NAMALWA (cell line): Measurements from ENCODE around the gene ATG3.
A peak's percentile ranks its signal among the peaks of the same experiment; 100 is the strongest.
"Not testable (repeated sequence)": the region's sequence is repeated elsewhere in the genome, so short reads cannot be mapped to it uniquely, and the experiment has no call there.

Experiments
- DNase-seq: peaks from one replicate; pipeline ENCODE4 v3.0.0-alpha.2; 2015; ENCODE audit warnings: low spot score

Gene ATG3

DNA sequence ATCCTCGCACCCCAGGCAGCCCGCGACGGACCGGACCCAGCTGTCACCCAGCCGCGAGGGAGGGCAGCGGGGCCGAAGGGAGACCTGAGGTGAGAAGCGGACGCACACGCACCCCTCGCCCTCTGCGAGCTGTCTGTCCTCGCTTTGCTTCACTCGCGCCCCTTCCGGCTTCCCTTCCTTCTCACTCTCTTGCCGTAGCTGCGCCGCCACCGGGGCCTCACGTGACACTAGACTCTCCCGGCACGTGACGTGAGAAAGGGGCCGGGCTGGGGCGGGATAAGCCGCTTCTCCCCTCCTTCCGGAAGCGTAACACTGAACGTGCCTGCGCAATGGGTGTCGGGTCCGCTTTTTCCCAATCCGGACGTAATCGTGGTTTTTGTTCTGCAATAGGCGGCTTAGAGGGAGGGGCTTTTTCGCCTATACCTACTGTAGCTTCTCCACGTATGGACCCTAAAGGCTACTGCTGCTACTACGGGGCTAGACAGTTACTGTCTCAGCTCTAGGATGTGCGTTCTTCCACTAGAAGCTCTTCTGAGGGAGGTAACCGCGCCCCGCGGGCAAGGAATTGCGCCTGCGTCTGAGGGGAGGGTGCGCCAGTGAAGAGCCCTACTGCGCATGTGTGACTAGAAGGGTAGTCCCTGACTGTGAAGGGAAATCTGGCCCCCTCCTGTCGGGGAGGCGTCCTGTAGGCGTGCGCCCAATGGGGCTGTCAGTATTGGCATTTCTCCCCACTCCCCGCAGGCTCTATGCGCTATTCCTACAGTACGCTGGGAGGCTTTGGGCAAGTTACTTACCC, at the start of gene ATG3, which contains the start of gene SLC35A5:
ATG3 (minus strand) TSS at position 229 of the 796 bp plus-strand sequence. CDS start 434 bp downstream, outside the sequence.
SLC35A5 (plus strand) TSS at position 312 of the 796 bp plus-strand sequence. CDS start 1,359 bp downstream, outside the sequence.
- DNase-seq: peak; percentile 99

DNA sequence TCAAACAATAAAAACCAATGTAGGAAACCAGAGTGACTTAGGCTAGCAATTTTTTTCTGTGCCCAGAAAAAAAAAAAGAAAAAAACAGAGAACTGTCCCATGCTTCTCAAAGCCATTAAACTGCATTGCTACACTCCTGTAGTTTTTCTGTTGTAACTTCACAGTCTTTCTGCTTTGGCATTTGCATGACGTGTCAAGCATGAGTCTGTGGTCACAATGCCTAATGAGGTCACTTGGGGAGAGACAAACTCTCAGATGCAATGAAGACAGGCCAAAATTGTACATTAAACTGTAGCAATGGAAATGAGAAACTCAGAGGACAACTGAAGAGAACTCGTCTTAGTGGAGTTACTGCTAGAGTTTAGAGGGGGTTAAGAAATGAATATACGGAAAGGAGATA, 48.4 kb upstream of the ATG3 start:
- DNase-seq: no peak

DNA sequence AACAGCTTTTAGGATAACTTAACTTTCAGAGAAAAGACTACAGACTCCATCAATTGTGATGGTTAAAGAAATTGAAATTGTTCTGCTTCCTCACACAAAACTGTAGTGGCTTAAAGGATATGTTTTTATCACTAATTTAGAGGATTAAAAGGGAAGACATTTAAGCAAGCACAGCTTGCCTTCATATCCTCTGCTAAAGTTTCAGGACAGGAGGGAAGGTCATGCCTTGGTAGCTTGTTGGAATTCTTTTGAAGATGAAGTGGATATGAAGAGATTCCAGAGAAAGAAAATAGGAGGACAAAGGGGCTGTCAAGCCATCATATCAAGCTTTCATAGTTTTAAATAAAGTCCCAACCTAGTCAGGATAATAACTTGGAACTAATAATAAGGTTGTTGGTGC, 46.1 kb upstream of the ATG3 start:
- DNase-seq: no peak

DNA sequence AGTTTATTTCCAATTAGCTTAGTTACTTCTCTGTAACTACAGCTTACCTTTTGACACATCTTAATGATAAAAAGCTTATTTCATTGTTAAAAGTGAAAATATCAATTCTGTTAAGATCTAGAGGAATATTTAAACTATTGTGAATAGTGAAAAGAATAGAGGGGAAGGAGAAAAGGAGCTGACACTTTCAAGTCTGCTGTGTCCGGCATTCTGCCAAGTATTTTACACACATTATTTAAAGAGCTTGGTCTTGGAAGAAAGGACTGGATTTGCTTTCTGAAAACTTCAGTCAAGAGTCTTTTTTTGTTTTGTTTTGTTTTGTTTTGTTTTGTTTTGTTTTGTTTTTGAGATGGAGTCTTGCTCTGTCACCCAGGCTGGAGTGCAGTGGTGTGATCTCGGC, 44.3 kb upstream of the ATG3 start:
- DNase-seq: no peak

DNA sequence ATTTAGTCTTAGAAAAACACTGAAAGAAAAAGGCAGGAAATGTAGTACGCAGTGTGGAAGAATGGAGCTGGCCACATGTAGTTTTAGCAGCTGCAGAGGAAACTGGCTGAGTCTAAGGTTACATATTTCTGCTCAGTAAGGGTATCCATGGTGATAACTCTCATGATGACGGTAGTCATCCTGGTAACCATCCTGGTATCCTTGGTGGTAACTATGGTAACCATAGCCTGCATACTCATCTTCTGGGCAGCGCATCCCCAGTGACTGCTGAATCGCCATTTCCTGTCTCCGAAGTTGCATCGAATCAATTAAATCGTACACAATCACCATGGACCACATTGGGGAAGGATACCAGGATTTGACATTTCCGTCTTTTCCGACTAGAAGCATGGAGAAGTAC, 43.5 kb upstream of the ATG3 start:
- DNase-seq: no peak

DNA sequence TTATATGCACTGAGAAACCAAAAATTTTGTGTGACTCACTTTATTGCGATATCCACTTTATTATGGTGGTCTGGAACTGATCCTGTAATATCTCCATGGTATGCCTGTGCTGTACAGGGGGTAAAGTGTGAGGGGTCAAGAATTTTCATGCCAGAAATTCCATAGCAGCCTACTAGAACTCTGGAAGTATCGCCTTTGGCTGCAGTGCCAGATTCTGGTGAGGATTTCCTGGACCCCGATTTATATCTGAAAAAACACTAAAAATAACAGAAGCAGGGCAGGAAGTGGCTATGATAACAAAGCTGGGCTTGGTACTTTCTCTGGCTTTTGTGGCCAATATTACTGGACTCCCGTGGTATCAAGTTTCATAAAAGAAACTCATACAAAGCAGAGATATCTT, 42.8 kb upstream of the ATG3 start:
- no peak for DNase-seq

DNA sequence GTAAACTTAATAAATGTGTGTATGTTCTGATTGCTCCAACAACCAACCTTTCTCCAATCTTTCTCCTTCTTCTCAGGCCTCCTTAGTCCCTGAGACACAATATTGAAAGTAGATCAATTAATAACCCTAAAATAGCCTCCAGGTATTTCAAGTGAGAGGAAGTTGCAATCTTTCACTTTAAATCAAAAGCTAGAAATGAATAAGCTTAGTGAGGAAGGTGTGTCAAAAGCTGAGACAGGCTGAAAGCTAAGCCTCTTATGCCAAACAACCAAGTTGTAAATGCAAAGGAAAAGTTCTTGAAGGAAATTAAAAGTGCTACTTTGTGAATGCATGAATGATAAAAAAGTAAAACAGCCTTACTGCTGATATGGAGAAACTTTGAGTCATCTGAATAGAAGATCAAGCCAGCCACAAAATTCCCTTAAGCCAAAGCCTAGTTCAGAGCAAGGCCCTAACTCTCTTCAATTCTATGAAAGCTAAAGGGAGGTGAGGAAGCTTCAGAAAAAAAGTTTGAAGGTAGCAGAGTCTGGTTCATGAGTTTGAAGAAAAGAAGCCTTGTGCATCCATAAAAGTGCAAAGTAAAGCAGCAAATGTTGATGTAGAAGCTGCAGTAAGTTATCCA, 40.6 kb upstream of the ATG3 start:
- no peak for DNase-seq

DNA sequence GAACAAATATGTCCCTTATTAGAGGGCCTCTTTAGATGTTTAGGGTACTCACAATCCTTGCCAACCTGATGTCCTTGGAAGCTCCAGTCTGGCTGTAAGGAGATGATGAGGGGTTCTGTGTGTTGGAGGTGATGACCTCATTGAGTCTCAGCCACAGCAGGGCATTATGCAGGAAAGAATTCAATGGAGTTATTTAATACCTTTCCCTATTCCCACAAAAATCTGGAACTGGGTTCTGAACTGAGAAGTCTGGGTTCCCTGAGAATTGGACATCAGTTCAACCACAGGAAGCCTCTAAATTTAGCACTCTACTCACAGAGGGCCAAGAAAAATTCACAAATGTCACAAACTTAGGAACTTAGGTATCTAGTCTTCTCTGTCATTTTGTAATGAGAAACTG, 37.0 kb upstream of the ATG3 start:
- DNase-seq: no peak

DNA sequence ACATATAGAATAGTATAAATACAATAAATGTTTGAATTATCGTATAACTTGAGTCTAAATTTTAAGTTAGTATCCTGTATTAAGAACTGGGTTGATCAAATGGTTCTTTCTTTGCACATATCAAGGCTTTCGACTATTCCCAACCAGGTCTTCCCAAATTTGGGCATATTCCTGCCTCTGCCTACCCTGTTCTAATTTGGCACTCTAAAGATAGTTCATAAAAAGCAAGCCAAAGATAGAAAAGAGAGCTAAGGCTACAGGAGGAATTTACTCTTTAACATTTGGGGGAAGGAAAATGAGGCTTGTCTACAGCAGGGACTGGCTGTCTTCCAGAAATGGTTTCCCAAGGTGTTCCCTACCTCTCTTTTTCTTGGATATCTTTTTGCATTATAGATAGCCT, 36.2 kb upstream of the ATG3 start:
- DNase-seq: no peak

DNA sequence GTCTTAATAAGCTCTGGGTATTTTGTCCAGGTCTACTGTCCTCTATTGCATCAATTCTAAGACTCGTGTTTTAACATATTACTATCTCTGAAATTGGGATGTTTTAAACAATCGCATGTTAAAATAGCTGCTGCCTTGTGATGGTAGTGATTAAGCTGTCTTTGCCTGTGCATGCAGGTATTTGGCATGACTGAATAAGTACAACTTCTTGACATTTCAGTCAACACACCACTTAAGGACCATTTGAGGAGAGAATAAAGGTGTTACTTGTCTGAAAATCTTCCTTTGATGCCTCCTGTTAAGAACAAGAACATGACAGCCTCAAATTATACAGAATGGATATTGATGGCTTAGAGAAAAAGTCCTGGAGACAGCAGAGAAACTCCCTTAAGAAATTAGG, 33.1 kb upstream of the ATG3 start:
- DNase-seq: no peak

DNA sequence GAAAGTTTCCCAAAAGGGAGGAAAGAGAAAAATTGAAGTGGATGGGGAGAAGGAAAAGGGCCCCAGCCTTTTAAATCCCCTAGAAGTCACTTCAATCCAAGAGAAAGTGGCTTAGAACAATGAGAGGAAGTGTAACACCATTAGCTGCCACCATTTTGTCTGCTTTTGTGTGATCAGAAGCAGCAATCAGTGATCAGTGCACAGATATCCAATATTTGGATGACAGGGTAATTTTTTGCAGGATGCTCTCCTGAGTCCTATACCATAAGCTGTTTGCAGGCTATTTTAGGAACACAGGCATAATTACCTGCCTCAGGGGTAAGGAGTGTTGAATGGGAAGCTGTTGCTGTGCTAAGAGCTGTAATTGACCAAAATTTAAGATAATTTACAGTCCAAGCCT, 31.5 kb upstream of the ATG3 start:
- no peak for DNase-seq

DNA sequence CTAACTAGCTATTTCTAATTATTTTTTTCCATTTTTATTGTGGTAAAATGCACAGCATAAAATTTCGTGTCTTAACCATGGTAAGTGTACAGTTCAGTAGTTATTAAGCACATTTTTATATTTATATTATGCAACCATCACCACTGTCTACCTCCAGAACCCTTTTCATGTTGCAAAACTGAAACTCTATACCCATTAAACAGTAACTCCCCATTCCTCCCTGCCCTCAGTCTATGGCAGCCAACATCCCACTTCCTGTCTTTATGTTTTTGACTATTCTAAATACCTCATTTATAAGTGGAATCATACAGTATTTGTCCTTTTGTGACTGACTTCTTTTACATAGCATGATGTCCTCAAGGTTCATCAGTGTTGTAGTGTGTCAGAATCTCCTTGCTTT, 25.6 kb upstream of the ATG3 start:
- DNase-seq: no peak

DNA sequence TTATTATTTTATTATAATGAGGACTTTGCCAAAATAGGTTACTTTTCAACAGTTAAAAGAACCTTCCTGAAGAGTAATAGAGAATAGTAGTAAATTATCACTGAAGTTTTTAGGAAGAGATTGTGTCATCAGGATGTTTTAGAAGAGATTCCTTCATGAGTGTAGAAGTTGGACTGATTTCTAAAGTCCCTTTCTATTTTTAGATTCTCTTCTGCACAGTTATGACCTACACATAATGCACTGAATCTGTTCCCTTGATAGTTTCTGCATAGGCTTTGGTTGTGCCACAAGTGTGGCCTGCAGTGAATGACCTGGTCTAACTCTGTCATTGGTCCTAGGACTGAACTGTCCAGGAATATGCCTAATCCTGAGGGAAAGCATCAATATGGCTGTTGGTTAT, 24.0 kb upstream of the ATG3 start:
- no peak for DNase-seq

DNA sequence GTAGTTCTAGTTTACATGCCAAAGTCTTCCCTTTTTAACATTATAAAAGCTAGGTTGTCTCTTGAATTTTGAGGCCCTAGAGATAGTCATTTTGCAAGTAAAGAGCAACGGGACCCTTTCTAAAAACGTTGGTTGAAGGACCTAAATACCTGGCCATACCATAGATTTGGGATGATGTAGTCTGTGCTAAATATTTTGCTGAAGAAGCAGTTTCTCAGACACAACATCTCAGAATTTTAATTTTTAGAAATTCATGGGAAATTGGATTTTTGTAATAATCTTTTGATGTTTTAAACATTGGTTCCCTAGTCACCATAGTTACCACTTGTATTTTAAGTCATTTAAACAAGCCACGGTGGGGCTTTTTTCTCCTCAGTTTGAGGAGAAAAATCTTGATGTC, 21.3 kb upstream of the ATG3 start:
- no peak for DNase-seq

DNA sequence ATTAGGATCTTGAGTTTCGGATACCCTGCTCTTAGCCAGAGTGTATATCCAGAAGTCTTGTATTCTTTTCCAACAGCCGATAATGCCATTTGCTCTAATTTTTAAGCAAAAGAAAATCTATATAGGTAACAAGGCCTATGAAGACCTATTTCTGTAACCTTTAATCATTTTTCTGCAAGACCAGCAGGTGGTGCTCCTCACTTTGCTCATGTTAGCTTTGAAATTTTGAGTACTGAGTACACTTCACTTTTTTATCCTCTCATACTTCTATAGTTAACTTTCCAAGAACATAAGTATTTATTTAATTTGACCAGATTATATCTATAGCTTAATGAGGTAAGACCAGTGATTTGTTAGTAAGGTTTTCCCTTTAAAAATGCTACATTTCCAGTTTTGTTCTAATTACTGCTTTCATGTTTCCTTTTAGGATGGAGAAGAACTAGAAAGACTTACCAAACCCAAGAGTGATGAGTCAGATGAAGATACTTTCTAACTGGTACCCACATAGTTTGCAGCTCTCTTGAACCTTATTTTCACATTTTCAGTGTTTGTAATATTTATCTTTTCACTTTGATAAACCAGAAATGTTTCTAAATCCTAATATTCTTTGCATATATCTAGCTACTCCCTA, 20.6 kb upstream of the ATG3 start:
- DNase-seq: peak; percentile 59

DNA sequence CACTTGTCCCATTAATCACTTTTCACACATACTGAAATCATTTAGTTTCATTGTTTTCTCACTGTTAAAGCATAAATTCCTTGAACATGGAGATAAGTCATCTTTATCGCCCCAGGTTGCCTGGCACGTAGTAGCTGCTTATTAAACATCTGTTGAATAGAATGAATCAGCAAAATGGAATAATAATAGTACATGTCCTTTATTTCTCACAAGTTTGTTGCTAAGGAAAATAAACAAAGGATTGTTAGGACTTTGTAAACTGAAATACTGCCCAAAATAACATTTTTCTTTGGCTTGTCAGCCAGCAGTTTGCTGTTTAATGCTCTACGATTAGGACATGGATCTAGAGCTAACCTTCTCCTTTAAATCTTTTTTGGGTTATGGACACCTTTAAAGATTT, 17.9 kb upstream of the ATG3 start:
- DNase-seq: no peak

DNA sequence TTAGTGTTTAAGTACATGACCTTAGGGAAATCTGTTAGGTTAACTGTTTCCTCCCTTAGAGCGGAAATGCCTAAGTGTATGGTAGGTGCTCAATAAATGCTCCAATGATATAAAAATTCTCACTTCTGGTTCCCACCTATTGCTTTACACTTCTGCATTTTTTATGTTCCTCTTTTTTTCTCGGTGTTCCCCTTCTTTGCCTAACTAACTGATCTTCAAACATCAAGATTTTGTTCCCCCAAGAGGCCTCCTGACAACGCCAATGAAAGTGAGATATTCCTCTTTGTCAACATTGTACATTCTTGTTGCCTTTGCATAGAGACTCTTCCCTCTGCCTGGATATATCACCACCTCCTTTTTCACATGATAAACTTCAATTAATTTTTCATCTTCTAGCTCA, 17.5 kb upstream of the ATG3 start:
- DNase-seq: peak; percentile 30

DNA sequence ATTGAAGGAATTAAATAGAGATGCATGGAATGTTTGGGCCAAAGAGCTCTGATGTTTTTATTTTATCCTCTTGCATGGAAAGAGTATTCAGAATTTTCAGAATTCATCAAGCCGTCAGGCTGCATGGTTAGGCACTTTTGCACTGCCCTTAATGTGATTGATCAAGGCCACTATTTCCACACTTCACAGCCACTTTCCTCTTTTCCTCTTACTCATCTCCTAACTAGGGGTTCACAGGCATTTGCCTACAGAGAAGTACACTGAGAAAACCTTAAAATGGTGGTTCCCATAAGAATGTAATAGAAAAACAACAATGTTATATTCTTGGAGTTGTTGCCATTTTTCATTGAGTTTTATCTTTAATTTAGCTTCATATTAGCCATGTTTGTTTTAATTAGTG, 10.9 kb upstream of the ATG3 start:
- no peak for DNase-seq

DNA sequence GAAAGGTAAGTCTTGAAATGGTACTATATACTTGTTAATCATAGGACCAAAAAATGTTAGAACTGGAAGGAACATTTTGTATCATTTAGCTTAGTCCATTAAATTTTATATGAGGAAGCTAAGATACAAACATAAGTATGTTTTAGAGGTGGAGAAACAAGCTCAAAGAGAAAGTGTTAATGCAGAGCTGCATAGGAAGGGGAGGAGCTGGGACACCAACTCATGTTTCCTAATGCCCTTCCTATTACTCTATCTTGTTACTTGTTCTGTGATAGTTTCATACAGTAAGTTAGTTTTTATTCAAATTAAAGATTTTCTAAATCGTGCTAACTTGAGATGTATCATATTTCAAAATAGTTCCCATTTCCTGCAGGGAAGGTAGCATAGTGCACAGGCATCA, 7.5 kb upstream of the ATG3 start:
- no peak for DNase-seq

DNA sequence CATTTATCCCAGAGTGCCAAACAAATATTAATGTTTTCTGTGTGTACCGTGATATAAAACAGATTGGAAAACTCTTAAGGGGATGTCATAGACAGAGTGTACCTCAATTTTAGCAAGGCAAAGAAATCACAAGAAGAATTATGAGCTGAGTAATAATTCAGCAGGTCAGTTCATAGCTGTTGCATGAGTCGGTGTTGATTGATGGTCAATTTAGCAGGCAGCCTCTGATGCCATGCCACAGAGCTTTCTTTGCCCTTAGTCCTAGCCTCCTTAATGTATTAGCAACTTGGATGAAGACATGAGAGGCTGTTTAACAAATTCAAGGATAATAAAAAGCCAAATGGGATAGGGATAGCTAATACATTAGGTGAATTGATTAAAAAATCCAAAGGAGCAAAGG, 6.9 kb upstream of the ATG3 start:
- DNase-seq: no peak

DNA sequence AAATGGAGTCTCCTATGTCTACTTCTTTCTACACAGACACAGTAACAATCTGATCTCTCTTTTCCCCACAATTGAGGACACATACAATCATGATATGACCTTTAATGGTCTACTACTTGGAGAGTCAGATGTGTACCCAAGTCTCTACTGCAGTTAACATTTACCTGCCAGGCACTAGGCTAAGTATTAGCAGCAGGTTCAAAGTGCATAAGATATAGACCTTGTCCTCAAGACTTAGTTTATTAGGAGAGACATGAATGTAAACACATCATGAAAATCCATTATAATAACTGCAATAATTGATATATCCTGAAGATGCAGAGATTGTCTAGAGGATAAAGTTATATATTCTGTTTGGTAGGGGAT, 3.2 kb upstream of the ATG3 start:
- DNase-seq: no peak

DNA sequence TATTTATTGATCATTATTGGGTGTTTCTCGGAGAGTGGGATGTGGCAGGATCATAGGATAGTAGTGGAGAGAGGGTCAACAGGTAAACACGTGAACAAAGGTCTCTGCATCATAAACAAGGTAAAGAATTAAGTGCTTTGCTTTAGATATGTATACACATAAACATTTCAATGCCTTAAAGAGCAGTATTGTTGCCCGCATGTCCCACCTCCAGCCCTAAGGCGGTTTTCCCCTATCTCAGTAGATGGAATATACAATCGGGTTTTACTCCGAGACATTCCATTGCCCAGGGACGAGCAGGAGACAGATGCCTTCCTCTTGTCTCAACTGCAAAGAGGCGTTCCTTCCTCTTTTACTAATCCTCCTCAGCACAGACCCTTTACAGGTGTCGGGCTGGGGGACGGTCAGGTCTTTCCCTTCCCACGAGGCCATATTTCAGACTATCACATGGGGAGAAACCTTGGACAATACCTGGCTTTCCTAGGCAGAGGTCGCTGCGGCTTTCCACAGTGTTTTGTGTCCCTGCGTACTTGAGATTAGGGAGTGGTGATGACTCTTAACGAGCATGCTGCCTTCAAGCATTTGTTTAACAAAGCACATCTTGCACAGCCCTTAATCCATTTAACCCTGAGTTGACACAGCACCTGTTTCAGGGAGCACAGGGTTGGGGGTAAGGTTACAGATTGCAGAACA, 2.6 kb upstream of the ATG3 start:
- not testable (repeated sequence) for DNase-seq

DNA sequence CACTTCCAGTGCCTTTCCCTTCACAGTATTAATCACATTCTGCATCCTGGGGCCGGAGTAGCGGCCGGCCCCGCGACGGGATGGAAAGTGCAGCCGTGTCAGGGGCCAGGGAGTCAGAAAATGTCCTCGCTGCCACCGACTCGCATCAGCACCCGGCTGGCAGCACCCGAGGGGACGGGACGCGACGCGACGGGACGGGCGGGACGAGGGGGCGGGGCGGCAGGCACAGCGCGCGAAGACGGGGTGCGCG, 353 bp downstream of the ATG3 start:
- DNase-seq: no peak
